PC-9 (cell line): Measurements from ENCODE around the gene SETD1B. TPM values are rescaled to one million over a fixed set of nuclear protein-coding genes. Genes with fewer than 3 reads are reported as not detected.

Experiments used
- BruUV-seq: library from RNA; stranded (reverse); fragments of 400-500 nt; replicated peaks from 2 replicates; lab custom pipeline; 2021; lab: Mats Ljungman, UMichigan
- CTCF ChIA-PET: fragments of 300-600 bp; sonication (Branson Sonifier 250); formaldehyde crosslinking; loops from one replicate; lab custom pipeline; 2022; ENCODE audit warnings: antibody characterized with exemption; lab: Charles Lee
- POLR2A ChIA-PET: fragments of 300-600 bp; sonication (Branson Sonifier 250); formaldehyde crosslinking; loops from one replicate; lab custom pipeline; 2022; ENCODE audit warnings: antibody characterized with exemption; ENCODE audit not compliant: unreplicated experiment; lab: Charles Lee
- DNase-seq, 2 experiments: peaks; one replicate each; pipeline versions ENCODE4 v3.0.0 to v3.0.0-alpha.2; 2015 to 2022; ENCODE audit warnings: mixed read lengths in 1 of 2
- H2AFZ ChIP-seq: fragments of 200-600 bp; sonication (generic); 2 replicates; pipeline ENCODE4 v1.8.1; 2017; ENCODE audit warnings: antibody characterized with exemption
- H3F3A ChIP-seq: fragments of 200-600 bp; sonication (generic); 2 replicates; pipeline ENCODE4 v1.8.1; 2017; ENCODE audit warnings: antibody characterized with exemption, mild to moderate bottlenecking, low read depth; ENCODE audit not compliant: insufficient read depth
- H3K27ac ChIP-seq: fragments of 200-600 bp; sonication (generic); 2 replicates; pipeline ENCODE4 v1.6.1; 2016; ENCODE audit warnings: mixed run types
- H3K27me3 ChIP-seq: fragments of 200-600 bp; sonication (generic); 2 replicates; pipeline ENCODE4 v1.6.1; 2016; ENCODE audit warnings: low read depth, mixed run types; ENCODE audit not compliant: insufficient read depth
- H3K36me3 ChIP-seq: fragments of 200-600 bp; sonication (generic); 2 replicates; pipeline ENCODE4 v1.6.1; 2016; ENCODE audit warnings: low read depth, mixed run types
- H3K4me1 ChIP-seq: fragments of 200-600 bp; sonication (generic); replicated peaks from 2 replicates; pipeline ENCODE4 v1.6.1; 2016; ENCODE audit warnings: mixed run types; ENCODE audit not compliant: insufficient read depth
- H3K4me2 ChIP-seq: fragments of 200-600 bp; sonication (generic); 2 replicates; pipeline ENCODE4 v1.6.1; 2017; ENCODE audit warnings: mixed run types
- H3K4me3 ChIP-seq: fragments of 200-600 bp; sonication (generic); 2 replicates; pipeline ENCODE4 v1.6.1; 2016; ENCODE audit warnings: mixed run types
- H3K79me2 ChIP-seq: fragments of 200-600 bp; sonication (generic); 2 replicates; pipeline ENCODE4 v1.6.1; 2017; ENCODE audit warnings: low read depth, mixed run types
- H3K9me2 ChIP-seq: fragments of 200-600 bp; sonication (generic); 2 replicates; pipeline ENCODE4 v1.8.1; 2017; ENCODE audit warnings: mild to moderate bottlenecking; ENCODE audit not compliant: insufficient read depth
- H3K9me3 ChIP-seq: fragments of 200-600 bp; sonication (generic); 2 replicates; pipeline ENCODE4 v1.8.1; 2016; ENCODE audit warnings: low read depth; ENCODE audit not compliant: insufficient read depth
- H4K20me1 ChIP-seq: fragments of 200-600 bp; sonication (generic); 2 replicates; pipeline ENCODE4 v1.8.1; 2017; ENCODE audit not compliant: insufficient read depth
- EZH2 ChIP-seq: fragments of 200-600 bp; sonication (generic); IDR thresholded peaks from 2 replicates; pipeline ENCODE4 v1.8.0; 2017; ENCODE audit warnings: antibody characterized with exemption, low read depth
- intact Hi-C: fragments of 100-400 bp; cut with micrococcal nuclease; formaldehyde crosslinking; loops from one replicate; pipeline ENCODE4 v1.10.0; 2022; ENCODE audit not compliant: unreplicated experiment
- total RNA-seq: library from RNA; stranded (reverse); gene quantifications from 2 replicates; pipeline ENCODE4 v1.2.3, GENCODE V29; 2021
- TF ChIP-seq, protein P1 (sequence below): fragments of 200-600 bp; sonication (generic); conservative IDR thresholded peaks from 2 replicates; pipeline ENCODE4 v1.6.1; 2017; ENCODE audit warnings: mixed run types, antibody characterized with exemption, mild to moderate bottlenecking, moderate library complexity

SETD1B gene
- total RNA-seq, 1 experiment from 2014 or later, result 22.6 TPM

DNA sequence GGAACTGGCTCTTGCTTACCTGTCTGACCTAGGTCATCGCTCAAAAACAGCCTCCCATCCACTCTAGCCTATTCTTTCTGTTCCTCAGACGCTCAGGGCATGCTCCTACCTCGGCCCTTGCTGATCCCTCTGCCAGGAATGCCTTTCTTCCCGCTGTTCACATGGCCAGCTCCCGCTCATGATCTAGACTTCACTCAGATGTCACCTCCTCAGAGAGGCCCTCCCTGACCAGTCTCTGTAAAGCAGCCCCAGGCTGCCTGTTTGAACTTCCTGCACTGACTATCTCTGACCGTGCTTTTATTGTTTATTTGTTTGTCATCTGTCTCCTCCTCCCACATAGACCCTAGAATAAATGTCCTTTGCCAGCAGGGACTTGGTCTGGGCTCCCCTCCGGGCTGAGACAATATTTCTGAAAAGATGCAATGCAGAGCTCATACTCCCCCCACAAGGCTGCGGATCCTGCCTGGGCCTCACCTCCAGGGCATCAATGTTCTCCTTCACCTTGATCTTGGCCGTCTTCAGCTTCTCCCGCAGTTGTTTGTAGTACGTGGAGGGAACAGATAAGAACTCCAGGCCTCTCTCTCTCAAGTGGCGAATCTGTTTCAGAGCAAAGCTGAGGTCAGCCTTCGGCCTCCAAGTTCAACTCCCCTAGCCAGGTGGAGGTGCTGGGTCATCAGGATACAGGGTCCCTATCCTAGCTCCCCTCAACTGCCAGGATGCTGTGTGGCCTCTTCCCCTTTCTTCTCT, 39.6 kb downstream of the SETD1B start:
- DNase-seq, result no peak
- H3K36me3 ChIP-seq, result no peaks in the 10 kb centered on the region
- peaks cover 13% of the 10 kb centered on the region; the same call in 1 of the 2 replicates for H3F3A ChIP-seq
- H3K4me3 ChIP-seq, result no peak overlapping the region
- no peaks in the 10 kb centered on the region for H3K9me3 ChIP-seq
- H3K9me2 ChIP-seq, result no peaks in the 10 kb centered on the region
- H3K4me1 ChIP-seq, result no peaks in the 10 kb centered on the region; the same call in 1 of the 2 replicates
- H4K20me1 ChIP-seq, result no peaks in the 10 kb centered on the region
- no TSS peak for BruUV-seq
- no peak overlapping the region for H3K27ac ChIP-seq
- no peak for TF ChIP-seq EZH2
- TF ChIP-seq, protein P1, sequence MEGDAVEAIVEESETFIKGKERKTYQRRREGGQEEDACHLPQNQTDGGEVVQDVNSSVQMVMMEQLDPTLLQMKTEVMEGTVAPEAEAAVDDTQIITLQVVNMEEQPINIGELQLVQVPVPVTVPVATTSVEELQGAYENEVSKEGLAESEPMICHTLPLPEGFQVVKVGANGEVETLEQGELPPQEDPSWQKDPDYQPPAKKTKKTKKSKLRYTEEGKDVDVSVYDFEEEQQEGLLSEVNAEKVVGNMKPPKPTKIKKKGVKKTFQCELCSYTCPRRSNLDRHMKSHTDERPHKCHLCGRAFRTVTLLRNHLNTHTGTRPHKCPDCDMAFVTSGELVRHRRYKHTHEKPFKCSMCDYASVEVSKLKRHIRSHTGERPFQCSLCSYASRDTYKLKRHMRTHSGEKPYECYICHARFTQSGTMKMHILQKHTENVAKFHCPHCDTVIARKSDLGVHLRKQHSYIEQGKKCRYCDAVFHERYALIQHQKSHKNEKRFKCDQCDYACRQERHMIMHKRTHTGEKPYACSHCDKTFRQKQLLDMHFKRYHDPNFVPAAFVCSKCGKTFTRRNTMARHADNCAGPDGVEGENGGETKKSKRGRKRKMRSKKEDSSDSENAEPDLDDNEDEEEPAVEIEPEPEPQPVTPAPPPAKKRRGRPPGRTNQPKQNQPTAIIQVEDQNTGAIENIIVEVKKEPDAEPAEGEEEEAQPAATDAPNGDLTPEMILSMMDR, result no peak
- H3K79me2 ChIP-seq, result no peaks in the 10 kb centered on the region
- intact Hi-C loops, result no loop called here
- no peak overlapping the region for H3K4me2 ChIP-seq
- CTCF ChIA-PET, result no interaction called here
- POLR2A ChIA-PET, result interaction anchor here (0.6 kb wide), 1 partner anchor 19 kb away, joined by 3 read pairs; no protein-coding TSS in a partner anchor
- H3K27me3 ChIP-seq, result no peaks in the 10 kb centered on the region
- no peak overlapping the region for H2AFZ ChIP-seq

DNA sequence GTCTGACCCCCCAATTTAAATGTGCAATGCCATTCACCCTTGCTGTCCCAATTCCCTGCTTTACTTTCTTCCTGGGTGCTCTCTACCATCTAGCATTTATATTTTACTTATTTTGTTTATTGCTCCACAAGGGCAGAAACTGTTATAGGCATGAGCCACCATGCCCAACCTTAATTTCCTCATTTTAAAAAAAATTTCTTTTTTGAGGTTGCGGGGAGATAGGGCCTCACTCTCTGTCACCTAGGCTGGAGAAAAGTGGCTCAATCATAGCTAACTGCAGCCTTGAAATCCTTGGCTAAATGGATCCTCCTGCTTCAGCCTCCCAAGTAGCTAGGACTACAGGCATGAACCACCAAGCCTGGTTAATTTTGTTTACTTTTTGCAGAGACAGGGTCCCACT, 41.9 kb downstream of the SETD1B start:
- H3K4me3 ChIP-seq, result no peak overlapping the region
- H4K20me1 ChIP-seq, result no peaks in the 10 kb centered on the region
- H3K79me2 ChIP-seq, result no peaks in the 10 kb centered on the region
- H3K27me3 ChIP-seq, result no peaks in the 10 kb centered on the region
- no peaks in the 10 kb centered on the region for H3K36me3 ChIP-seq
- DNase-seq, result no peak
- intact Hi-C loops, result no loop called here
- ChIA-PET POLR2A (interaction anchor here (0.6 kb wide), 1 partner anchor 44 kb away, joined by 3 read pairs; no protein-coding TSS in a partner anchor), CTCF (interaction anchor here (0.6 kb wide), 1 partner anchor 29 kb away, joined by 8 read pairs; no protein-coding TSS in a partner anchor)
- no TSS peak for BruUV-seq
- H3K9me2 ChIP-seq, result no peaks in the 10 kb centered on the region
- H2AFZ ChIP-seq, result no peak overlapping the region
- peaks cover 13% of the 10 kb centered on the region; the same call in 1 of the 2 replicates for H3F3A ChIP-seq
- no peak overlapping the region for H3K4me2 ChIP-seq
- TF ChIP-seq, protein P1, result no peak
- TF ChIP-seq EZH2, result no peak
- no peak overlapping the region for H3K27ac ChIP-seq
- no peaks in the 10 kb centered on the region; the same call in 1 of the 2 replicates for H3K4me1 ChIP-seq
- H3K9me3 ChIP-seq, result no peaks in the 10 kb centered on the region

DNA sequence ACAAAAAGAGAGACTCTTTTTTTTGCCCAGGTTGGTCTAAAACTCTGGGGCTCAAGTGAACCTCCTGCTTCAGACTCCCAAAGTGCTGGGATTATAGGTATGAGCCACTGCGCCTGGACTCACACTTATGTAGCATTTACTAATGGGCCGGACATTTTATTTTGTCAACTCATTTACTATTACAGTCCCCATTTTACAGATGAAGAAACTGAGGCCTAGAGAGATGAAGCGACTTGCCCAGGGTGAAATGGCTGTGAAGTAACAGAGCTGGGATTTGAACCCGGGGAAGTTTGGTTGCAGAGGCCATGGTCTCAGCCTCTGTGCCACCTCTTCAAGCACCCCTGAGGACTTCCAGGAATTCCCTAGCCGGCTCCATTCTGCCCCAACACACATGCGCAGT, 45.4 kb downstream of the SETD1B start:
- DNase-seq, result no peak
- Histone ChIP-seq H3K4me3 (no peak overlapping the region), H2AFZ (no peak overlapping the region), H3K4me1 (no peaks in the 10 kb centered on the region), H3F3A (no peaks in the 10 kb centered on the region), H3K36me3 (no peaks in the 10 kb centered on the region), H4K20me1 (no peaks in the 10 kb centered on the region), H3K9me2 (no peaks in the 10 kb centered on the region), H3K9me3 (no peaks in the 10 kb centered on the region), H3K27me3 (no peaks in the 10 kb centered on the region), H3K79me2 (no peaks in the 10 kb centered on the region), H3K4me2 (no peak overlapping the region), H3K27ac (no peak overlapping the region)
- no TSS peak for BruUV-seq
- CTCF ChIA-PET, result no interaction called here
- TF ChIP-seq, protein P1, result no peak
- no peak for TF ChIP-seq EZH2
- POLR2A ChIA-PET, result interaction anchor here (0.7 kb wide), 1 partner anchor 143 kb away, joined by 3 read pairs; no protein-coding TSS in a partner anchor
- intact Hi-C loops, result no loop called here
